ENCODE data around the gene ALKAL2. TPM values are rescaled to one million over a fixed set of nuclear protein-coding genes. Genes with fewer than 3 reads are reported as not detected.

The ALKAL2 gene
- total RNA-seq, 1 experiment from 2014 or later: not detected

GRCh38 chr2:236993-237539 is 50.8 kb downstream of the ALKAL2 start:
- DNase-seq: no peak
- no peak overlapping the region for H3K4me3 Mint-ChIP-seq (ENCODE audit: low read depth, unreplicated experiment)
- H3K4me1 Mint-ChIP-seq (ENCODE audit: low read depth, unreplicated experiment): no peaks in the 10 kb centered on the region
- H3K27me3 Mint-ChIP-seq (ENCODE audit: unreplicated experiment): no peaks in the 10 kb centered on the region
- intact Hi-C loops (cut with micrococcal nuclease; ENCODE audit: unreplicated experiment): no loop called here
- H3K27ac Mint-ChIP-seq (ENCODE audit: unreplicated experiment): no peak overlapping the region
- peaks cover 20% of the 10 kb centered on the region for H3K36me3 Mint-ChIP-seq (ENCODE audit: insufficient read depth, unreplicated experiment)
- no peaks in the 10 kb centered on the region for H3K9me3 Mint-ChIP-seq (ENCODE audit: low read depth, unreplicated experiment)
- BruUV-seq (replicated peaks): no TSS peak
- TF ChIP-seq CTCF (IDR thresholded peaks at IDR 0.05; ENCODE audit: unreplicated experiment): no peak
- CTCF ChIA-PET: no interaction called here

GRCh38 chr2:234421-234820 is 53.5 kb downstream of the ALKAL2 start:
- H3K4me3 Mint-ChIP-seq (ENCODE audit: low read depth, unreplicated experiment): no peak overlapping the region
- intact Hi-C loops (cut with micrococcal nuclease; ENCODE audit: unreplicated experiment): no loop called here
- H3K36me3 Mint-ChIP-seq (ENCODE audit: insufficient read depth, unreplicated experiment): peaks cover 21% of the 10 kb centered on the region
- CTCF ChIA-PET: no interaction called here
- no peak for TF ChIP-seq CTCF (IDR thresholded peaks at IDR 0.05; ENCODE audit: unreplicated experiment)
- no peaks in the 10 kb centered on the region for H3K9me3 Mint-ChIP-seq (ENCODE audit: low read depth, unreplicated experiment)
- no TSS peak for BruUV-seq (replicated peaks)
- H3K27ac Mint-ChIP-seq (ENCODE audit: unreplicated experiment): no peak overlapping the region
- no peaks in the 10 kb centered on the region for H3K4me1 Mint-ChIP-seq (ENCODE audit: low read depth, unreplicated experiment)
- no peaks in the 10 kb centered on the region for H3K27me3 Mint-ChIP-seq (ENCODE audit: unreplicated experiment)
- DNase-seq: no peak

- no peak overlapping the region for H3K4me3 Mint-ChIP-seq (ENCODE audit: low read depth, unreplicated experiment)
- BruUV-seq (replicated peaks): no TSS peak
- H3K27me3 Mint-ChIP-seq (ENCODE audit: unreplicated experiment): no peaks in the 10 kb centered on the region
- H3K4me1 Mint-ChIP-seq (ENCODE audit: low read depth, unreplicated experiment): no peaks in the 10 kb centered on the region
- CTCF ChIA-PET: no interaction called here
- DNase-seq: no peak
- intact Hi-C loops (cut with micrococcal nuclease; ENCODE audit: unreplicated experiment): no loop called here
- no peak overlapping the region for H3K27ac Mint-ChIP-seq (ENCODE audit: unreplicated experiment)
- TF ChIP-seq CTCF (IDR thresholded peaks at IDR 0.05; ENCODE audit: unreplicated experiment): no peak
- H3K36me3 Mint-ChIP-seq (ENCODE audit: insufficient read depth, unreplicated experiment): peaks cover 20% of the 10 kb centered on the region
- no peaks in the 10 kb centered on the region for H3K9me3 Mint-ChIP-seq (ENCODE audit: low read depth, unreplicated experiment)
Measured at GRCh38 chr2:233030-233429, 54.9 kb downstream of the ALKAL2 start.

DNA sequence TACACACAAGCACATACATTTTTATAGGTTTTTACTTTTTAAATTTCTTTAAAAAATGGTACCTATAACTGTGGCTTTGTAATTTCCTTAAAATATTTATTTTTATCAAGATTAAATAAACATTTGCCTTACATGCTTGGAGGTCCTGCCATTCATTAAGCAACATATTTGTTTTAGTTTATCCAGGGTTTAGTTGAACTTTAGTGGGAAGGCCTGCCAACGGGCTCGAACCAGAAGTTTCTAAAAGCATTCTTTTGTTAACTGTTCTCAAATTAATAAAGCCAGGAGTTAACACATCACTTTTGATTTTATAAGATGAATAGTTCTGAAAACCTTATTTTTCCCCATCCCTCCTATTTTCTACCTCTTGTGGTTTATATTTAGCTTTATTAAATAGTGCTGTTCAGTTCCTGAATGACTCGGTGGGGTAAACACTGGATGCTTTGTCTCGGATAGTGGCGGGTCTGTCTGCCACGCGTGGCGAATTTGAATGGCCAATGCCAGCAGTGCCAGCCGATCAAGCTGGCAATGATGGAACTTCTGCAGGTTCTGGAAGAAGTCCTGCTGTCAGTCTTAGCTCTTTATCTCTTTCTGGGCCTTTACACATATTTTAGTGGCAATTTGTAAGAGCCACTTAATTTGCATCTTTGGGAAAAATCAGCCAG is 56.2 kb downstream of the ALKAL2 start:
- BruUV-seq (replicated peaks): no TSS peak
- Mint-ChIP-seq H3K4me1 (ENCODE audit: low read depth, unreplicated experiment) (no peaks in the 10 kb centered on the region), H3K27me3 (ENCODE audit: unreplicated experiment) (no peaks in the 10 kb centered on the region), H3K36me3 (ENCODE audit: insufficient read depth, unreplicated experiment) (peaks cover 26% of the 10 kb centered on the region), H3K9me3 (ENCODE audit: low read depth, unreplicated experiment) (no peaks in the 10 kb centered on the region), H3K27ac (ENCODE audit: unreplicated experiment) (no peak overlapping the region), H3K4me3 (ENCODE audit: low read depth, unreplicated experiment) (no peak overlapping the region)
- CTCF ChIA-PET: interaction anchor here (0.7 kb wide), 1 partner anchor 23 kb away, joined by 3 read pairs; no protein-coding TSS in a partner anchor
- DNase-seq: no peak
- intact Hi-C loops (cut with micrococcal nuclease; ENCODE audit: unreplicated experiment): no loop called here
- TF ChIP-seq CTCF (IDR thresholded peaks at IDR 0.05; ENCODE audit: unreplicated experiment): no peak

Other genes with a start within 250 kb of the ALKAL2 start
- gene FAM110C, start 241.6 kb downstream of the ALKAL2 start, total RNA-seq (2022): 17.9 and 20.6 TPM in 2 replicates
- gene SH3YL1, start 24.1 kb downstream of the ALKAL2 start, total RNA-seq (2022): 86.4 and 97.0 TPM in 2 replicates
- 120 and 124 TPM in 2 replicates for gene ACP1, start 23.1 kb downstream of the ALKAL2 start, total RNA-seq (2022)